OCI-LY1 (cell line): ENCODE data around the gene EML1.
A peak's percentile ranks its signal among the peaks of the same experiment; 100 is the strongest.

Source experiments
- H2AFZ ChIP-seq: fragments of 200-600 bp; sonication (generic), shearing (Covaris generic); 2 replicates; pipeline ENCODE4 v1.6.0; 2014; ENCODE audit warnings: antibody characterized with exemption, mild to moderate bottlenecking, low read length
- H3F3A ChIP-seq: fragments of 200-600 bp; sonication (generic), shearing (Covaris generic); 2 replicates; pipeline ENCODE4 v1.6.0; 2014; ENCODE audit warnings: mild to moderate bottlenecking, antibody characterized with exemption, low read length, moderate library complexity; ENCODE audit not compliant: insufficient read depth
- H3K27ac ChIP-seq: fragments of 200-600 bp; sonication (generic); 2 replicates; pipeline ENCODE4 v1.5.1; 2014; ENCODE audit warnings: low read length, mixed run types, mild to moderate bottlenecking, low read depth; ENCODE audit not compliant: poor library complexity, severe bottlenecking
- H3K27me3 ChIP-seq: fragments of 200-600 bp; sonication (generic); 2 replicates; pipeline ENCODE4 v1.6.0; 2014; ENCODE audit warnings: antibody characterized with exemption, mild to moderate bottlenecking, low read length, moderate library complexity; ENCODE audit not compliant: insufficient read depth
- H3K36me3 ChIP-seq: fragments of 200-600 bp; sonication (generic); 2 replicates; pipeline ENCODE4 v1.6.1; 2014; ENCODE audit warnings: mild to moderate bottlenecking, antibody characterized with exemption, low read length, moderate library complexity, mixed read lengths; ENCODE audit not compliant: insufficient read depth
- H3K4me1 ChIP-seq: fragments of 200-600 bp; sonication (generic); 2 replicates; pipeline ENCODE4 v1.5.1; 2014; ENCODE audit warnings: mild to moderate bottlenecking, low read length, moderate library complexity; ENCODE audit not compliant: insufficient read depth, severe bottlenecking
- H3K4me2 ChIP-seq: fragments of 200-600 bp; sonication (generic), shearing (Covaris generic); 2 replicates; pipeline ENCODE4 v1.6.1; 2014; ENCODE audit warnings: low read length
- H3K4me3 ChIP-seq: fragments of 200-600 bp; sonication (generic); 2 replicates; pipeline ENCODE4 v1.5.1; 2014; ENCODE audit warnings: low read length, low read depth, mild to moderate bottlenecking, mixed read lengths; ENCODE audit not compliant: poor library complexity, severe bottlenecking
- H3K79me2 ChIP-seq: fragments of 200-600 bp; shearing (Covaris generic); 2 replicates; pipeline ENCODE4 v1.6.1; 2016; ENCODE audit warnings: mixed run types, low read length, mixed read lengths; ENCODE audit not compliant: insufficient read depth
- H3K9ac ChIP-seq: fragments of 200-600 bp; sonication (generic), shearing (Covaris generic); 2 replicates; pipeline ENCODE4 v1.6.1; 2014; ENCODE audit warnings: mild to moderate bottlenecking, low read length, mixed read lengths
- H3K9me2 ChIP-seq: fragments of 200-600 bp; sonication (generic), shearing (Covaris generic); 2 replicates; pipeline ENCODE4 v1.6.1; 2014; ENCODE audit warnings: low read depth, mild to moderate bottlenecking, low read length, mixed read lengths
- H3K9me3 ChIP-seq: fragments of 200-600 bp; shearing (Covaris generic); 2 replicates; pipeline ENCODE4 v1.6.1; 2014; ENCODE audit warnings: low read length, mixed read lengths
- H4K20me1 ChIP-seq: fragments of 200-600 bp; sonication (generic), shearing (Covaris generic); 2 replicates; pipeline ENCODE4 v1.6.0; 2016; ENCODE audit warnings: mild to moderate bottlenecking, low read length; ENCODE audit not compliant: insufficient read depth
- CTCF ChIP-seq: fragments of 200-600 bp; sonication (generic), shearing (Covaris generic); IDR thresholded peaks from 2 replicates; pipeline ENCODE4 v1.5.1; 2017; ENCODE audit warnings: mild to moderate bottlenecking, antibody characterized with exemption, low read length, moderate library complexity, mixed read lengths
- EZH2 ChIP-seq: fragments of 200-600 bp; sonication (generic), shearing (Covaris generic); IDR thresholded peaks from 2 replicates; pipeline ENCODE4 v1.8.0; 2017; ENCODE audit warnings: borderline replicate concordance, mixed run types, mild to moderate bottlenecking, antibody characterized with exemption, low read length, moderate library complexity, mixed read lengths

Gene EML1

GRCh38 chr14:99880651-99881420, 87.6 kb downstream of the EML1 start:
- Histone ChIP-seq H3K36me3 (no peaks in the 10 kb centered on the region), H3K9me2 (no peaks in the 10 kb centered on the region), H3K9me3 (no peaks in the 10 kb centered on the region), H3K9ac (no peak overlapping the region), H3F3A (no peaks in the 10 kb centered on the region), H3K4me2 (no peak overlapping the region), H3K4me1 (no peaks in the 10 kb centered on the region), H2AFZ (no peak overlapping the region), H4K20me1 (no peaks in the 10 kb centered on the region), H3K79me2 (no peaks in the 10 kb centered on the region), H3K27me3 (no peaks in the 10 kb centered on the region), H3K4me3 (no peak overlapping the region), H3K27ac (no peak overlapping the region)
- TF ChIP-seq CTCF (no peak), EZH2 (no peak)

GRCh38 chr14:99883866-99884650, 90.8 kb downstream of the EML1 start:
- H3K27ac ChIP-seq, result no peak overlapping the region
- H3K79me2 ChIP-seq, result no peaks in the 10 kb centered on the region
- no peaks in the 10 kb centered on the region for H3K9me2 ChIP-seq
- H3K4me1 ChIP-seq, result no peaks in the 10 kb centered on the region
- no peaks in the 10 kb centered on the region for H3K27me3 ChIP-seq
- no peaks in the 10 kb centered on the region for H3K9me3 ChIP-seq
- no peak overlapping the region for H2AFZ ChIP-seq
- no peaks in the 10 kb centered on the region for H3F3A ChIP-seq
- no peaks in the 10 kb centered on the region for H3K36me3 ChIP-seq
- no peak overlapping the region for H3K4me3 ChIP-seq
- H3K4me2 ChIP-seq, result no peak overlapping the region
- no peaks in the 10 kb centered on the region for H4K20me1 ChIP-seq
- TF ChIP-seq CTCF, result no peak
- no peak overlapping the region for H3K9ac ChIP-seq

- Histone ChIP-seq H3K9ac (no peak overlapping the region), H4K20me1 (no peaks in the 10 kb centered on the region), H3K9me3 (no peaks in the 10 kb centered on the region), H3K4me3 (no peak overlapping the region), H2AFZ (no peak overlapping the region), H3K4me1 (no peaks in the 10 kb centered on the region), H3K4me2 (no peak overlapping the region), H3K27me3 (no peaks in the 10 kb centered on the region), H3K79me2 (no peaks in the 10 kb centered on the region), H3K27ac (no peak overlapping the region), H3F3A (no peaks in the 10 kb centered on the region), H3K36me3 (no peaks in the 10 kb centered on the region), H3K9me2 (no peaks in the 10 kb centered on the region)
- TF ChIP-seq EZH2 (no peak), CTCF (peak; percentile 77)
Measured at GRCh38 chr14:99884834-99885648, 91.8 kb downstream of the EML1 start.
